AG08395 (cell line): Measurements from ENCODE around the gene CCL27.
A peak's percentile ranks its signal among the peaks of the same experiment; 100 is the strongest.
"Not testable (repeated sequence)": the region's sequence is repeated elsewhere in the genome, so short reads cannot be mapped to it uniquely, and the experiment has no call there.

Experiments
- DNase-seq: peaks from one replicate; pipeline ENCODE4 v3.0.0; 2012; ENCODE audit warnings: mixed read lengths, low spot score

The CCL27 gene

GRCh38 chr9:34651321-34651720 lies 11.1 kb downstream of the CCL27 start:
- no peak for DNase-seq

- DNase-seq: no peak
These were observed 11.6 kb downstream of the CCL27 start for GRCh38 chr9:34650816-34651215.

GRCh38 chr9:34648673-34649072 lies 13.8 kb downstream of the CCL27 start:
- no peak for DNase-seq

DNA sequence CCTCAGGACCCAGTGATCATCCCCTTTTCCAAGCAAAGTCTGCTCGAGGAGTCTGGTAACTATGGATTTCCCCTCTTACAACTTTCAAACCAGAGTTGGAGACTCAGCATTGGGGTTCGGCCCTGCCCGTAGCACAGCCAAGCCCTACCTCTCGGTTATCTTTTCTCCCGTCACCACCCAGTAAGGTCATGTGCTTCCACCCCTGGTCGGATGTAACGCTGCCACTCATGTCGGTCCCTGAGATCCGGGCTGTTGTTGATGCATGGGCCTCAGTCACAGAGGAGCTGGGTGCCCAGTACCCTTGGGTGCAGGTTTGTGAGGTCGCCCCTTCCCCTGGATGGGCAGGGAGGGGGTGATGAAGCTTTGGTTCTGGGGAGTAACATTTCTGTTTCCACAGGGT lies 14.8 kb downstream of the CCL27 start:
- DNase-seq: no peak

GRCh38 chr9:34647084-34647403 lies 15.4 kb downstream of the CCL27 start:
- DNase-seq: no peak

- peak; percentile 94 for DNase-seq
These were observed 16.0 kb downstream of the CCL27 start, which contains the start of gene GALT for GRCh38 chr9:34646211-34647083. Gene GALT (plus strand): TSS chr9:34646675. CDS start chr9:34646705, 30 bp downstream.

DNA sequence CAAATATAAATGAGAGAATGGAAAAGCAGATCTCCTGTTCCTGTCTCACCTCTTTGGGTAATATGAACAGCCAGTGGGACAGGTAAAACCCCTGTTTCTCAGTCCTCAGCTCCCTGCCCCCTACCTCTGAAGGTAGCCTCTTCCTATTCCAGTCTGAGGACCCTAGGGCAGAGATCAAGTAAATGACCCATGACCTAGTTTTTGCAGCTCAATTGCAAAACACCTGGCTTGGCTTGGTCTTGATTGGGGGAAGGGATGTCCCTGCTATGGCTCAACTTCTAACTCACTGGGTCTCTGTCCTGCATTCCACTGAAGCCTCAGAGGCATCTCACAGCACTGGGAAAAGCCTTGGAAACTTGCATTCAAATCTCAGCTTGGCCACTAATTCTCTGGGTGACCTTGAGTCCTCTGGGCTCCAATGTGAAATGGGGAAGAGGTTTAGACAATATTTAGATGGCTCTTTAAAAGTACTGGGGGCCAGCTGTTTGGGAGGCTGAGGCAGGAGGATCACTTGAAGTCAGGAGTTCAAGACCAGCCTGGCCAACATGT lies 17.6 kb downstream of the CCL27 start:
- no peak for DNase-seq

- no peak for DNase-seq
These were observed 19.8 kb downstream of the CCL27 start for GRCh38 chr9:34642679-34643078.

DNA sequence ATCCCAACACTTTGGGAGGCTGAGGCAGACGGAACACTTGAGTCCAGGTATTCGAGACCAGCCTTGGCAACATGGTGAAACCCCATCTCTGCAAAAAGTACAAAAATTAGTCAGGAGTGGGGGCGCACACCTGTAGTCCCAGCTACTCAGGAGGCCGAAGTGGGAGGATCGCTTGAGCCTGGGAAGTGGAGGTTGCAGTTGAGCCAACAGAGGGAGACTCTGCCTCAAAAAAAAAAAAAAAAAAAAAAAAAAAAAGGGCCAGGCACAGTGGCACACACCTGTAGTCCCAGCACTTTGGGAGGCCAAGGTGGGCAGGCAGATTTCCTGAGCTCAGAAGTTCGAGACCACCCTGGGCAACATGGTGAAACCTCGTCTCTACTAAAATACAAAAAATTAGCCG lies 23.1 kb downstream of the CCL27 start:
- DNase-seq: not testable (repeated sequence)

DNA sequence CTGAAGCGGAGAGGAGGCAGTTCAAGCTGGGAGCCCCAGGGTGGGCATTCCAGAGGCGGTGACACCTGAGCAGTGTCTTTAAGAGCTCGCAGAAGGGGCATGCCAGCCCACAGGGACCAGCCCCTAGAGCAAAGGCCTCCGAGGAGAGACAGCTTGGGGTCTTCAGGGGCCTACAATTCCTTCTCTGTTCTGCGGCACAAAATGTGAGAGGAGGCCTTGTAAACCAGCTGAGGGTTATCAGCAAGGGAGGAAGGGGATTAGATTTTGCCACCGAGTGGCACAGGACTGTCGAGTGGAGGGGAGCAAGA lies 24.4 kb downstream of the CCL27 start:
- no peak for DNase-seq

DNA sequence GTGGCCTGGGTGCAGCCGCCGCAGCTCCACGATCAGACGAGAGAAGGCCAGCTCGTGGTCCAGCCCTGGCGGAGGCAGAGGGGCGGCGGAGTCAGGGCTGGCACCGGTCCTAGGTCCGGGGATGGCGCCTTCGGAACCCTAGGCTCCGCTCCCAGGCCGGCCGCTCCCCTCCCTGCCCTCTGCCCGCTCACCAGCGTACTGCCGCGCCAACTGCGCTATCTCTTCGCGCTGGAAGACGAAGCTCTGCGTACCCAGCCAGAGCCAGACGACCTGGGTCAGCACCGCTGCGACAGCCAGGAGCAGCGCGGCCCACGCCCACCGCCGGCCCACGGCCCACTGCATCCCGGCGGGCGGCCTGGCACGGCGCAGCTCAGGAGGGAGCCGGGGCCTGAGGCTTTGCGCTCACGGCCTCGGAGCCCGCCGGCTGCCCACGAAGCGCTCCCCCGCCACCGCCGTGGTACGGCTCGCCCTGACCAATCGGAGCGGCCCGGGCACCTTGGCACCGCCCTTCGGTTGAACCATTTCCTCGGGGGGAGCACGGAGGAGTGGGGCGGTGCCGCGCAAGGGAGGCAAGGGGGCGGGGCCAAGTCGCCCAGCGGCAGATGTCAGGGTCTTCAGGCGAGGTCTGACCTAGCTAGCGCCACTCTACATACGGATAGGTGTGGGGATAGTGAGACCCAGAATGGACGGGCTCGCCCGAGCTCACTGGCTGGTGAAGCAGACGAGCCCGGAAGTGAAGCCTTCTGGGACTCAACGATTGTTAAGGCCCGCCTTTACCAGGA lies 24.9 kb downstream of the CCL27 start, which contains the start of gene SIGMAR1:
Gene SIGMAR1 (minus strand): TSS at position 432 of the 782 bp plus-strand sequence. CDS start 90 bp downstream, at position 342.
- DNase-seq: peak; percentile 96

- peak; percentile 45 for DNase-seq
These were observed 25.6 kb downstream of the CCL27 start for GRCh38 chr9:34636791-34637355.

GRCh38 chr9:34635556-34635955 lies 26.9 kb downstream of the CCL27 start:
- DNase-seq: no peak

GRCh38 chr9:34634551-34635248 lies 27.8 kb downstream of the CCL27 start:
- DNase-seq: no peak

DNA sequence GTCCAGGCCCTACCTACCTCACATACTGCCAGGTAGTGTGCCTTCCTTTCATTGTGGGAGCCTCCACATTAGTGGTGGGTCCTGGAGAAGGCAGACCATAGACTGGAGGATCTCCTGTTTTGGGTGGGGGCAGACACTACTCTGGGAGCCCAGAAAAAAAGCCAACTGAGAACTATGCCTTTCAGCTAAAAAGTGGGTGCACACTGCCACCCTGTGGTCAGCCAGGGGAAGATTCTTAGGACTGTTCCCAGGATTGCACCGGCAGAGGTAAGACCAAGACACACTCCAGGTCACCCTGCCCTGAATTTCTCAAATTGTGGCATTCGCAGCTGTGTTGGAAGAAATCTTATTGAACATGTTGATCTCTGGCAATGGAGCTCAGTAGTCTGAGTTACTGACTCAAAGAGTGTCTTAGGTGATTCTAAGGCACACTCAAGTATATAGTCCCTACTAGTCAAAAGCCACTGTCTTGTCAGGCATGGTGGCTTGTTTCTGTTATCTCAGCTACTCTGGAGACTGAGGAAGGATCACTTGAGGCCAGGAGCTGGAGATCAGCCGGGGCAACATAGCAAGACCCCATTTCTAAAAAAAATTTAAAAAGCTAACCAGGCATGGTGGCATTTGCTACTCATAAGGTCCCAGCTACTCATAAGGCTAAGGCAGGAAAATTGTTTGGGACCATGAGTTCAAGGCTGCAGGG lies 28.5 kb downstream of the CCL27 start:
- peak; percentile 77 for DNase-seq

DNA sequence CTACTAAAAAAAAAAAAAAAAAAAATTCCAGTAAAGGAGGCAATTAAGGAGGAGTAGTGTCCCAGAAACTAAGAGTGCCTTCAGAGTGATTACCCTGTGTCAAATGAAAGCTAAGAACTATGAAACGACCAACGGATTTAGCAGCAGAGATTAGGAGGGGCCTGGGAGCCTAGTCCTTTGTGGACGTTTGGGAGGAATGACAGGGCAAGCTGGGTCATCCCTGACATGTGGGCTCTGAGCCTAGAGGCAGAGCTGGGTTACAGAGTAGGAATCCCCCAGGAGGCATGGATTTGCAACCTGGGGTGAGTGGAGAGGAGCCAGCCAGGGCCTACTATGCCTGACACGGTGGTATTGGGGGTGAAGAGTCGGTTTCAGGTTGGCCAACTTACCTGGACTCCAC lies 29.3 kb downstream of the CCL27 start:
- DNase-seq: no peak

GRCh38 chr9:34630402-34631154 lies 31.9 kb downstream of the CCL27 start:
- no peak for DNase-seq

- no peak for DNase-seq
These were observed 33.0 kb downstream of the CCL27 start for GRCh38 chr9:34629491-34629808.

- DNase-seq: peak; percentile 39
These were observed 33.6 kb downstream of the CCL27 start, which contains the start of gene ARID3C for GRCh38 chr9:34628656-34629490. Gene ARID3C (minus strand): TSS chr9:34629066. CDS start chr9:34628014, 1,052 bp downstream.
